ENCODE results near the gene GTPBP4.
"Not testable (repeated sequence)": the region's sequence is repeated elsewhere in the genome, so short reads cannot be mapped to it uniquely, and the experiment has no call there.

The GTPBP4 gene

DNA sequence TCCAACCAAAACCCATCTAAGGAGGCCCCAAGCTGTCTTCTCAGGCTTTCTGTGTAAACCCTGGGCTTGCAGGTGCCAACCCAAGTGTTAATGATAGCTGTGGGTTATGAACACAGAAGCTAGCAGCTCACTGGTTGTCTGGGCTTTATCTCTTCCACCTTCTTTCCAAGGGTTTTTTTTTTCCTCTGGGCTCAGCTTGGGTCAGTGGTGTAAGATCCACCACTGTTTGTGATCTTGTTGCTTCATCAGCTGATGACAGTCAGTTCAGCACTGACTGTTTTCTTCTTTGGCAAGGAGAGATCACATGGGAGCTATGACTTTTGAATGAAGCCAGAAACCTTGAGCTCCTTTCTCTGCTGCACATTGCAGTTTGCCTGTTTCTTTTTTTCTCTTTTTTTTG is 4.6 kb downstream of the GTPBP4 start:
- no peak for DNase-seq

GRCh38 chr10:994836-995558 is 6.8 kb downstream of the GTPBP4 start:
- no peak for DNase-seq

GRCh38 chr10:995559-995926 is 7.3 kb downstream of the GTPBP4 start:
- DNase-seq, result no peak

DNA sequence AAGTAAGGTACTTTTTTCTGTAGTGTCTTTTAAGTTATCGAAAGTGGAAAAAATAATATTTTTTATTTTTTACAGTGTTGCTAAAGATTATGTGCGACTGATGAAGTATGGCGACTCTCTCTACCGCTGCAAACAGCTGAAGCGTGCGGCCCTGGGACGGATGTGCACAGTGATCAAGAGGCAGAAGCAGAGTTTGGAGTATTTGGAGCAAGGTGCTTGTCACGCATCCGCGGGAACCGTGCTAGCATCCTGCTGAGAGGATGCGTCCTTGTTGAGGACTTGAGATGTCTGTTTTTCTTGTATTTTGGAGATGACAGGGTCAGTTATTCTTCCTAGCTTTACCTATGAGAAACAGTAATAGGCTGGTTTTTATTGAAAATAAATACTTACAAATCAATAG is 7.8 kb downstream of the GTPBP4 start:
- DNase-seq, result no peak

GRCh38 chr10:997266-998022 is 9.2 kb downstream of the GTPBP4 start:
- DNase-seq, result no peak

GRCh38 chr10:1002425-1003006 is 14.3 kb downstream of the GTPBP4 start:
- DNase-seq, result no peak

DNA sequence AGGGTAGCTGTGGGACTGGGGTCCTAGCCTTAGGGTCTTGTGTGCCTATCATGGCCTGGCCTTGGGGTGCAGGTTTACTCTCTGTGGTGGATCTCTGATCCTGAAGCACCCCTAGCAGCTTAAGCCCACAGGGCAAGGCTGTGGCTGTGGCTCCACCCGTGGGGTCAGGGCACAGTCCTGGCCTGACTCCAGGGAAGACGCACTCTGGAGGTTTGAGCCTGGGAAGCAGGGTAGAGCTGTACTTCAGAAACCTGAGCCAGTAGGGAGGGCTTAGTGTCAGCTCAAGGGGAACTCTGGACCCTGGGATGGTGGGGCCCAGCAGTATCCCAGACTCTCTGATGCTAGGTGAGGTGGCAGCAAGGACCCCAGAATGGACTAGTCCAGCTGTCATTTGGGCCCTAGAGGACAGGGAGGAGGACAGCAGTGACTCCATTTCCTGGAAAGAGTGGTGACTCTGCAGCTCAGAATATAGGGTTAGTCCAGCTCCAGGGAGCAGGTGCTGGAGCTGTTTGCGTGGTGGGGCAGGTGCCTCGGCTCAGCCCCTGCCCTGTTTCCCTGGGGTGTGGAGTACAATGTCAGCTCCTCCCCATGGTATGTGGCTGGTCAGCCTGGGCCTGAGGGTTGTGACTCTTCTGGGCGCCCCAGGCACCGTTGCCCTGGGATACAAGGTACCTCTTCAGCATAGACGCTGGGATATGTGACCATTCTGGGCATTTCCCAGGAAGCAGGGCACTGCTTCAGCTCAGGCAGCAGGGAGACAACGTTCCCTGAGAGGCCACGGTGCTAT is 15.8 kb downstream of the GTPBP4 start:
- no peak for DNase-seq

- no peak for DNase-seq
These were observed 18.3 kb downstream of the GTPBP4 start for GRCh38 chr10:1006573-1006972.

GRCh38 chr10:1007583-1007982 is 19.3 kb downstream of the GTPBP4 start:
- DNase-seq, result no peak

DNA sequence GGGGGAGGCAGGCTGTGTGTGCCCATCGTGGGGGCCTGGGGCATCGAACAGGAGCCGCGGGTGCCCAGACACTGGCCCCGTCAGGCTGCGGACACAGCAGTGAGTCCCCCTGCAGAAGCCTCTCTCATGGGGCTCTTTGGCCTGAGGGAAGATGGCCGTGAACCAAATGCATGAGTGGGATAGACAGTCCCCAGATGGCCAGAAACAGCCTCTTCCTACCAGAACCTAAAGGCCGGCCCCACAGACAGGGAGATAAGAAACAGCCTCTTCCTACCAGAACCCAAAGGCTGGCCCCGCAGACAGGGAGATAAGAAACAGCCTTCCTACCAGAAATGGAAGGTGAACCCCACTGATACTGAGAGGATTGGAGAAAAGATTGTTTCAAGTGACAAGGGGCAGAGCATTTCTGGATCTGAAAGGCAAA is 20.8 kb downstream of the GTPBP4 start:
- no peak for DNase-seq

GRCh38 chr10:1009947-1010346 is 21.7 kb downstream of the GTPBP4 start:
- not testable (repeated sequence) for DNase-seq

GRCh38 chr10:1010703-1011102 is 22.5 kb downstream of the GTPBP4 start:
- DNase-seq, result no peak

- DNase-seq, result no peak
These were observed 23.5 kb downstream of the GTPBP4 start for GRCh38 chr10:1011696-1012095.

- no peak for DNase-seq
These were observed 27.5 kb downstream of the GTPBP4 start for GRCh38 chr10:1015688-1016087.

DNA sequence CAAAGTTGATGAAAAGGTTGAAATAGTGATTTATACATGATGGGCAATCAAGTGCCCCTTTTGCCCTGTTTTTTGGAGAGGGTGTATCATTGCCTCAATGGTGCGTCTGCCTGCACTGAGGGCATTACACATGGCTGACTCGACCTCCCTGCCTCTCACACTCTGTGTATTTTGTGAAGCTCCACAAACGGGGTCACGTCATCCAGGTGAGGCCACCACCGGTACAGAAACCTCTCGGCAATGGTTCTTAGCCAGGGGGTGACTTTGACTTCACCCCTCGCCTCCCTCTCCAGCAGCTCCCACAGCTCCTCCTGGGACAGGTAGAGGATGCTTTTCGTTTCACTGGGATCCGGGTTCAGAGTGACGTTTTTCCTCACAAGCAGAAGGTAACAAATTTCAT is 31.1 kb downstream of the GTPBP4 start:
- DNase-seq, result no peak

DNA sequence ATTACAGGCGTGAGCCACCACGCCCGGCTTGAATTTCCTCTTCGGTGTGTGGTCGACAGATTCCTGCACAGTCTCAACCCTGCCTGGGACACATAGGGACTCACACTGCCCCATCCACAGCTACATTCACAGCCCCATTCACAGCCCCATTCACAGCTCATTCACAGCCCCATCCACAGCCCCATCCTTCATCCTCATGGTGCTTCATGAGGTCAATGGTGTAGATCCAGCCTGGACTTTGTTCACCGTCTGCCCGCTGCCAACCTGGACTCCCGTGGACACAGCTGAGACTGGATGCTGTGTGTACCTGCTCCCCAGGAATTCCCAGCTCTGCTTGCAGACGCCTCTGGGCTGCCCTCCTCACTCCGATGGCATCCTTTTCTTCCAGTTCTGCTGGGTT is 32.2 kb downstream of the GTPBP4 start:
- no peak for DNase-seq

- no peak for DNase-seq
These were observed 32.7 kb downstream of the GTPBP4 start for GRCh38 chr10:1020958-1021357.

GRCh38 chr10:1022413-1022812 is 34.2 kb downstream of the GTPBP4 start:
- no peak for DNase-seq

GRCh38 chr10:1024103-1024502 is 35.9 kb downstream of the GTPBP4 start:
- DNase-seq, result no peak

DNA sequence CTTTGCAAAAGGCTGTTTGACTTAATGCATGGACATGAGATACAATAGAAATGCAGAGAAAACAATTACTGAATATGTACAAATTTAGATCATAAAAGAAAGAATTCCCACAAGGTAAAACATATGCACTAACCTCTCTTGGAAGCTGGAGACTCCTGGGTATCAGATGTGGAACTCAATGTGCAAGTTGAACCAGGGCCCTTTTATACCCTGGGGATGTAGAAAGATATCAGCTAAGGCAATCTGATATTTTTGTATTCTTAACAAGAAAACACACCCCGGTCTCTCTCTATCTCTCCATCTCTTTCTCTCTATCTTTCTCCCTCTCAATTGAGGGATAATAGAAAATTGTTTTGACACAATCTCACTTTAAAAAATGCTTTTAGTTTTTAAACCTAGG is 37.4 kb downstream of the GTPBP4 start, which contains the start of gene IDI2:
IDI2 (minus strand) TSS at position 177 of the 400 bp plus-strand sequence. CDS start 1,136 bp downstream, outside the sequence.
- DNase-seq, result no peak

DNA sequence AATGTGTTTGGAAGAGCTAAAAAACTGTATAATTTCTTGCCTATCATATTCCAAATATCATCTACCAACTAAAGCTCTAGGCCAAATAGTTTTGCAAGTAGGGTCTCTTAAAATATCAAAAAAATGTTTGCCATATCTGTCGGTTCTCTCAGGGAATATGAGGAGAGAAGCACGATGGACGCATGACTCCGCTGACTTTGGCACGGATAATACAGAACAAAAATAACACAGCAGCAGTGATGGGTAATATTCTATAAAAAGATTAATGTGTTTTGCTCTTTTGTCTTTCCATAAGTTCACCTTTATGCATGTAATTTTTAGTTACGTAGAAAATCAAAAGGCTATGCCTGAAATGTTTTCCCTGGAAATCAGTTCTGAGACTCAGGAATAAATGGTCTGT is 38.3 kb downstream of the GTPBP4 start:
- no peak for DNase-seq

GRCh38 chr10:1029838-1030237 is 41.6 kb downstream of the GTPBP4 start:
- DNase-seq, result no peak

- no peak for DNase-seq
These were observed 45.4 kb downstream of the GTPBP4 start for GRCh38 chr10:1033601-1034000.
